ENCODE results near the gene VWA1.

The VWA1 gene

DNA sequence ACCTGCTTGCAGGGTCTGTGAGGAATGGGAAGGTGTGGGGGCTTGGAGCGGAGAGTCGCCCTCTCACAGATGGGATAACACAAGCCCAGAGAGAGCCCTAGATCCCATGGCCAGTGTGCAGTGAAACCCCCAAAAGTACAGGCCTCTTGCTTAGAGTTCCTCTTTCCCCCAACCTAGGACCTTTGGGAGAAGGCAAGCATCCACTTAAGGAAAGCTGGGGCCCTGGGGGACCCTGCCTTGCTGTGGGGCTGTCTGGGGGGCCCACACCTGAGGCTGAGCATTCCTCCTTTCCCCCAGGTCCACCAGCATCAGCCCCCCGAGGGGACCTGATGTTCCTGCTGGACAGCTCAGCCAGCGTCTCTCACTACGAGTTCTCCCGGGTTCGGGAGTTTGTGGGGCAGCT lies 1.1 kb downstream of the VWA1 start:
- TF ChIP-seq, protein P1, sequence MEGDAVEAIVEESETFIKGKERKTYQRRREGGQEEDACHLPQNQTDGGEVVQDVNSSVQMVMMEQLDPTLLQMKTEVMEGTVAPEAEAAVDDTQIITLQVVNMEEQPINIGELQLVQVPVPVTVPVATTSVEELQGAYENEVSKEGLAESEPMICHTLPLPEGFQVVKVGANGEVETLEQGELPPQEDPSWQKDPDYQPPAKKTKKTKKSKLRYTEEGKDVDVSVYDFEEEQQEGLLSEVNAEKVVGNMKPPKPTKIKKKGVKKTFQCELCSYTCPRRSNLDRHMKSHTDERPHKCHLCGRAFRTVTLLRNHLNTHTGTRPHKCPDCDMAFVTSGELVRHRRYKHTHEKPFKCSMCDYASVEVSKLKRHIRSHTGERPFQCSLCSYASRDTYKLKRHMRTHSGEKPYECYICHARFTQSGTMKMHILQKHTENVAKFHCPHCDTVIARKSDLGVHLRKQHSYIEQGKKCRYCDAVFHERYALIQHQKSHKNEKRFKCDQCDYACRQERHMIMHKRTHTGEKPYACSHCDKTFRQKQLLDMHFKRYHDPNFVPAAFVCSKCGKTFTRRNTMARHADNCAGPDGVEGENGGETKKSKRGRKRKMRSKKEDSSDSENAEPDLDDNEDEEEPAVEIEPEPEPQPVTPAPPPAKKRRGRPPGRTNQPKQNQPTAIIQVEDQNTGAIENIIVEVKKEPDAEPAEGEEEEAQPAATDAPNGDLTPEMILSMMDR (IDR thresholded peaks at IDR 0.05), result no peak

- TF ChIP-seq, protein P1 (IDR thresholded peaks at IDR 0.05), result no peak
Measured at GRCh38 chr1:1437033-1437903, 1.8 kb downstream of the VWA1 start.

DNA sequence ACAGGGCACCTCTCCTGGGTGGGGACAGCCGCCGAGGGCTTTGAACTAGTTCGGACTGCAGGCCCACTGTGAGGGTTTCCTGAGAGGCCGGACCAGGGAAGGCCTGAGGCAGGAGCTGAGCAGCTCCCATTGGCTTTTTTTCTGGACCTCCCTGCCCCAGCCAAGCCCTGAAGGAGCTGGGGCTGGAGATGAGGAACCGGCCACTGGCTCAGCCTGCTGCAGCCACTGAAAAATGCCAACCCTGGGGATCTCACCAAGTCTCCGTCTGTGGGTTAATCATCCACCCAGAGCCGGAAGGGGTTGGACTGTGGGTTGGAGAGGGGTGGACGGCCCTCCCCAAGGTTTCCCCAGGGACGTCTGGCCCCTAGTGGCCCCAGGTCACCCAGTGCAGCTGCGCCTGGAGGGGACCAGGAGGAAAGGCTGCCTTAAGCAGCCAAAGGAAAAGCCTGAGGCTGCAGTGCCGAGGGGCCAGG lies 2.5 kb downstream of the VWA1 start:
- TF ChIP-seq, protein P1 (IDR thresholded peaks at IDR 0.05), result no peak

GRCh38 chr1:1438531-1439381 lies 3.3 kb downstream of the VWA1 start:
- TF ChIP-seq, protein P1 (IDR thresholded peaks at IDR 0.05), result no peak

- TF ChIP-seq, protein P1 (IDR thresholded peaks at IDR 0.05), result no peak
Measured at GRCh38 chr1:1439546-1440261, 4.2 kb downstream of the VWA1 start.

DNA sequence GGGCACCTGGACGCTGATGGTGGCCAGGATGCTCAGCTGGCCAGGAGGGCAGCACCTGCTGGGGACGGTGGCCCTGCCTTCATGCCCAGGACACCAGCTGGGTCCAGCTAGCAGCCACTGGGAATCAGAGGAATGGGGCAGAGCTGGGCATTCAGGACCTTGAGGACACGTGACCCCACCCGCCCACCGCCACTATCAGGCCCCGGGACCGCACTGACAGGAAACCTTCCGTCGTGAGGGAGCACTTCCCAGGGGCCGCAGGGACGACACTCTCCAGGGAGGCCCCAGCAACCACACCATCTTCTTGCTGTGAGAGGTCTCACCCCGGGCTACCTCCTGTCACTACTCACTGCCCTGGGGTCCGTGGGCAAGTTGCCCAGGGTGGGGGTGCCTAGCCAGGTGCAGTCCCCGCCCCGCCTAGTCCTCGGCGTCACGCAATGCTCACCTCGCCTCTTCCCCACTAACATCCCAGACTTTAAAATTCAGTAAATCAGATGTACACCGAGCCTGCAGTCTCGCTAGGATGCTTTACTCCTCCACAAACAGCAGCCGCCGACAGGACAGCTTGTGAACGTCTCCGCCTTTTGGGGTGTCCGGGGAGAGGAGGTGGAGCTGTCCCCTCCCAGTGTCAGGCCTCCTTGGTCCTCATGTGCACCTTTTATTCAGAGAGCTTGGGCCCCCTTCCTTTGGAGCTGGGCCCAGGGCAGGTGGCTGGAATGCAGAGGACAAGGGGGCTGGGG lies 4.9 kb downstream of the VWA1 start:
- TF ChIP-seq, protein P1 (IDR thresholded peaks at IDR 0.05), result no peak

Data from LNCAP (cell line).